ENCODE data around the gene CHD9NB. TPM values are rescaled to one million over a fixed set of nuclear protein-coding genes. Genes with fewer than 3 reads are reported as not detected.

CHD9NB gene
- polyA plus RNA-seq, 1 of the 3 experiments (the other 2 are of a cell fraction), result 2.7 TPM

DNA sequence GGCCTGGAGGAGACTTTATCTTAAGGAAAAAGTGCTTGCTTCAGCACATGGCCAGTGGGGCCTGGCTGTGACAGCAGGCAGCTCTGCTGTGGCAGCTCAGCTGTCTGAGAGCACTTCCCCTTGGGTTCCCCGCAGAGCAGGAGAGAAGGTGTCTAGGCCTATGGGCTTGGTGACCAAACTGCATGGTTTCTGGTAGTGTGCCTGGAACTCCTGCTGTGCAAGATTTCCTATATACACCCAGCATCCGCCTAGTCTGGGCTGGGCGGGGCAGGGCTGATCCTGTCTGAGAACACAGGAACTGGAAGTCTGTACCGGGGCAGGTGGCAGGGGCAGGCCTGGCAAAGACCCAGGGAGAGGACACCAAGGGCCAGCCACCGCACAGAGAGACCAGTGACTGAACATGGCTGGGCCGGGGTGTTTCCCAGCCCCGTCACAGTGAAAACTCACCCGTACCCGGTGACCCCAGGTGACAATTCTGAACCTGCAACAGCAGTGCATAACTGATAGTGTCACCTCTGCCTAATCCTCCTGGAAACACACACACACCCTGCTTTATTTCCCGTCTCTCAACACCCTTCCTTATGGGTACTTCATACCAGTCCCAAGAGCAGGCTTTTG lies 41.4 kb upstream of the CHD9NB start:
- peak; percentile 40; the same call in 1 of the 2 replicates for TF ChIP-seq MXI1 (IDR thresholded peaks at IDR 0.05; ENCODE audit: low read depth, low read length)
- TF ChIP-seq GATA2 (CRISPR knock-in tag; IDR thresholded peaks at IDR 0.05), result no peak
- no peak for DNase-seq
- Histone ChIP-seq H3K27ac (ENCODE audit: low read depth in 2 of 2, low read length in 1 of 2) (peak overlapping the region in 1 of 2 experiments; percentile 98; a peak in 3 of 4 replicates), H3K27me3 (ENCODE audit: insufficient read depth) (no peaks in the 10 kb centered on the region), H3K36me3 (replicated peaks in 1 of 2; ENCODE audit: control insufficient read depth in 1 of 2, insufficient read depth in 2 of 2, low read length in 1 of 2) (no peaks in the 10 kb centered on the region), H3F3A (replicated peaks; ENCODE audit: insufficient read depth) (peaks cover 35% of the 10 kb centered on the region), H3K9me2 (no peaks in the 10 kb centered on the region), H3K4me1 (ENCODE audit: control insufficient read depth in 1 of 2, insufficient read depth in 2 of 2, low read depth in 1 of 2, low read length in 1 of 2) (peaks cover 40 to 50% of the 10 kb centered on the region in 2 experiments), H4K20me1 (ENCODE audit: insufficient read depth) (no peaks in the 10 kb centered on the region), H3K9me3 (no peaks in the 10 kb centered on the region), H3K4me3 (ENCODE audit: low read depth in 2 of 2, low read length in 1 of 2) (no peak overlapping the region), H3K9ac (no peak overlapping the region), H2AFZ (ENCODE audit: low read depth) (no peak overlapping the region), H3K79me2 (ENCODE audit: insufficient read depth) (peaks cover 44% of the 10 kb centered on the region), H3K4me2 (no peak overlapping the region)
- POLR2A ChIA-PET, result no interaction called here
- CTCF ChIA-PET, result interaction anchor here (0.9 to 1.4 kb wide), 3 partner anchors 8 to 189 kb away, joined by 3 to 5 read pairs (median 3); partner anchors contain the start of gene CHD9
- 78% methylated on average over 6 of the region's 10 CpGs for WGBS (ENCODE audit: low lambda C conversion rate)

DNA sequence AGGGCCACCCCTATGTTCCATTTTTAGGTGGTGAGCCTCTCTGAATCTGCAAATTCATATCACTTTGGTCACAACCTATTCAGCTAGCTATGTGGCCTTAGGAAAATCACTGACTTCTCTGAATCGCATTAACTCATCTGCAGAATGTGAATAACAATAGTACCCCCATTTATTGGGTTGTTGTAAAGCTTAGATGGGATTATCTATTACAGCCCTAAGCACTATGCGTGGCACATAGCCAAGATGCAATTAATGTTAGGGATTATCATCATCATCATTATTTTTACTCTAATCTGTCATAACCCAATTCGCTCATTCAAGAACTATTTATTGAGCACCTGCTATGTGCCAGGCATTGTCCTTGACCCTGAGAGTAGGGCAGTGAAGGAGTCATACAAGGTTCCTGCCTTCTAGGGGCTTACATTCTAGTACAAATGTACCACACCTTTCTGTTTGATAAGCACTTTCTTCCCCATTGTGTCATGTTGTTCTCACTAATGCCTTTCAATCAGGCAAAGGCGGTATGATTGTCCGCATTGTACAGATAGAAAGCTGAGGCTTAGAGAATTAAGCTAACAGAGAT lies 40.6 kb upstream of the CHD9NB start:
- Histone ChIP-seq H3K4me1 (ENCODE audit: control insufficient read depth in 1 of 2, insufficient read depth in 2 of 2, low read depth in 1 of 2, low read length in 1 of 2) (peaks cover 37 to 43% of the 10 kb centered on the region in 2 experiments), H3K36me3 (replicated peaks in 1 of 2; ENCODE audit: control insufficient read depth in 1 of 2, insufficient read depth in 2 of 2, low read length in 1 of 2) (no peaks in the 10 kb centered on the region), H3K9me3 (no peaks in the 10 kb centered on the region), H3K27me3 (ENCODE audit: insufficient read depth) (no peaks in the 10 kb centered on the region), H2AFZ (ENCODE audit: low read depth) (no peak overlapping the region), H3K9me2 (no peaks in the 10 kb centered on the region), H3F3A (replicated peaks; ENCODE audit: insufficient read depth) (peaks cover 29% of the 10 kb centered on the region), H3K27ac (ENCODE audit: low read depth in 2 of 2, low read length in 1 of 2) (peak overlapping the region; percentile 98 to 100; a peak in 3 of 4 replicates), H3K4me2 (no peak overlapping the region), H3K4me3 (ENCODE audit: low read depth in 2 of 2, low read length in 1 of 2) (no peak overlapping the region), H4K20me1 (ENCODE audit: insufficient read depth) (no peaks in the 10 kb centered on the region), H3K79me2 (ENCODE audit: insufficient read depth) (peaks cover 44% of the 10 kb centered on the region), H3K9ac (no peak overlapping the region)
- TF ChIP-seq RFX5 (IDR thresholded peaks at IDR 0.05; ENCODE audit: low read length) (no peak), TEAD4 (IDR thresholded peaks at IDR 0.05; ENCODE audit: borderline replicate concordance, insufficient read depth) (no peak), FOSL2 (IDR thresholded peaks at IDR 0.05; ENCODE audit: borderline replicate concordance, low read depth) (no peak), MXI1 (IDR thresholded peaks at IDR 0.05; ENCODE audit: low read depth, low read length) (no peak), GATA2 (CRISPR knock-in tag; IDR thresholded peaks at IDR 0.05) (no peak), NRF1 (IDR thresholded peaks at IDR 0.05; ENCODE audit: low read depth, low read length) (no peak), ELF1 (IDR thresholded peaks at IDR 0.05) (no peak), TCF12 (IDR thresholded peaks at IDR 0.05) (no peak), FOXJ3 (CRISPR knock-in tag; IDR thresholded peaks at IDR 0.05) (no peak), RAD21 (IDR thresholded peaks at IDR 0.05; ENCODE audit: low read length) (no peak), MEF2A (IDR thresholded peaks at IDR 0.05; ENCODE audit: borderline replicate concordance, low read depth) (no peak), SMC3 (IDR thresholded peaks at IDR 0.05; ENCODE audit: low read depth, low read length) (no peak)
- TF ChIP-seq, protein P1, sequence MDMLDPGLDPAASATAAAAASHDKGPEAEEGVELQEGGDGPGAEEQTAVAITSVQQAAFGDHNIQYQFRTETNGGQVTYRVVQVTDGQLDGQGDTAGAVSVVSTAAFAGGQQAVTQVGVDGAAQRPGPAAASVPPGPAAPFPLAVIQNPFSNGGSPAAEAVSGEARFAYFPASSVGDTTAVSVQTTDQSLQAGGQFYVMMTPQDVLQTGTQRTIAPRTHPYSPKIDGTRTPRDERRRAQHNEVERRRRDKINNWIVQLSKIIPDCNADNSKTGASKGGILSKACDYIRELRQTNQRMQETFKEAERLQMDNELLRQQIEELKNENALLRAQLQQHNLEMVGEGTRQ (IDR thresholded peaks at IDR 0.05; ENCODE audit: borderline replicate concordance, low read depth, low read length), result no peak
- TF ChIP-seq, protein P2, sequence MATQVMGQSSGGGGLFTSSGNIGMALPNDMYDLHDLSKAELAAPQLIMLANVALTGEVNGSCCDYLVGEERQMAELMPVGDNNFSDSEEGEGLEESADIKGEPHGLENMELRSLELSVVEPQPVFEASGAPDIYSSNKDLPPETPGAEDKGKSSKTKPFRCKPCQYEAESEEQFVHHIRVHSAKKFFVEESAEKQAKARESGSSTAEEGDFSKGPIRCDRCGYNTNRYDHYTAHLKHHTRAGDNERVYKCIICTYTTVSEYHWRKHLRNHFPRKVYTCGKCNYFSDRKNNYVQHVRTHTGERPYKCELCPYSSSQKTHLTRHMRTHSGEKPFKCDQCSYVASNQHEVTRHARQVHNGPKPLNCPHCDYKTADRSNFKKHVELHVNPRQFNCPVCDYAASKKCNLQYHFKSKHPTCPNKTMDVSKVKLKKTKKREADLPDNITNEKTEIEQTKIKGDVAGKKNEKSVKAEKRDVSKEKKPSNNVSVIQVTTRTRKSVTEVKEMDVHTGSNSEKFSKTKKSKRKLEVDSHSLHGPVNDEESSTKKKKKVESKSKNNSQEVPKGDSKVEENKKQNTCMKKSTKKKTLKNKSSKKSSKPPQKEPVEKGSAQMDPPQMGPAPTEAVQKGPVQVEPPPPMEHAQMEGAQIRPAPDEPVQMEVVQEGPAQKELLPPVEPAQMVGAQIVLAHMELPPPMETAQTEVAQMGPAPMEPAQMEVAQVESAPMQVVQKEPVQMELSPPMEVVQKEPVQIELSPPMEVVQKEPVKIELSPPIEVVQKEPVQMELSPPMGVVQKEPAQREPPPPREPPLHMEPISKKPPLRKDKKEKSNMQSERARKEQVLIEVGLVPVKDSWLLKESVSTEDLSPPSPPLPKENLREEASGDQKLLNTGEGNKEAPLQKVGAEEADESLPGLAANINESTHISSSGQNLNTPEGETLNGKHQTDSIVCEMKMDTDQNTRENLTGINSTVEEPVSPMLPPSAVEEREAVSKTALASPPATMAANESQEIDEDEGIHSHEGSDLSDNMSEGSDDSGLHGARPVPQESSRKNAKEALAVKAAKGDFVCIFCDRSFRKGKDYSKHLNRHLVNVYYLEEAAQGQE (IDR thresholded peaks at IDR 0.05; ENCODE audit: low read depth, low read length), result no peak
- TF ChIP-seq, protein P3, sequence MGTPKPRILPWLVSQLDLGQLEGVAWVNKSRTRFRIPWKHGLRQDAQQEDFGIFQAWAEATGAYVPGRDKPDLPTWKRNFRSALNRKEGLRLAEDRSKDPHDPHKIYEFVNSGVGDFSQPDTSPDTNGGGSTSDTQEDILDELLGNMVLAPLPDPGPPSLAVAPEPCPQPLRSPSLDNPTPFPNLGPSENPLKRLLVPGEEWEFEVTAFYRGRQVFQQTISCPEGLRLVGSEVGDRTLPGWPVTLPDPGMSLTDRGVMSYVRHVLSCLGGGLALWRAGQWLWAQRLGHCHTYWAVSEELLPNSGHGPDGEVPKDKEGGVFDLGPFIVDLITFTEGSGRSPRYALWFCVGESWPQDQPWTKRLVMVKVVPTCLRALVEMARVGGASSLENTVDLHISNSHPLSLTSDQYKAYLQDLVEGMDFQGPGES (IDR thresholded peaks at IDR 0.05; ENCODE audit: low read depth, low read length), result no peak
- TF ChIP-seq, protein P4, sequence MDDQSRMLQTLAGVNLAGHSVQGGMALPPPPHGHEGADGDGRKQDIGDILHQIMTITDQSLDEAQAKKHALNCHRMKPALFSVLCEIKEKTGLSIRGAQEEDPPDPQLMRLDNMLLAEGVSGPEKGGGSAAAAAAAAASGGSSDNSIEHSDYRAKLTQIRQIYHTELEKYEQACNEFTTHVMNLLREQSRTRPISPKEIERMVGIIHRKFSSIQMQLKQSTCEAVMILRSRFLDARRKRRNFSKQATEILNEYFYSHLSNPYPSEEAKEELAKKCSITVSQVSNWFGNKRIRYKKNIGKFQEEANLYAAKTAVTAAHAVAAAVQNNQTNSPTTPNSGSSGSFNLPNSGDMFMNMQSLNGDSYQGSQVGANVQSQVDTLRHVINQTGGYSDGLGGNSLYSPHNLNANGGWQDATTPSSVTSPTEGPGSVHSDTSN (IDR thresholded peaks at IDR 0.05), result no peak
- DNase-seq, result no peak
- ChIA-PET CTCF (interaction anchor here (0.6 to 1.4 kb wide), 3 partner anchors 38 to 1789 kb away, joined by 3 to 5 read pairs (median 3); partner anchors contain the start of gene CHD9), POLR2A (no interaction called here)
- WGBS (ENCODE audit: low lambda C conversion rate), result 96% methylated on average over 5 of the region's 5 CpGs
